DMS153 treated with DMSO at 0.1 percent for 48 hours (cell line): Measurements from ENCODE around the gene CYP11A1.
"Not testable (repeated sequence)": the region's sequence is repeated elsewhere in the genome, so short reads cannot be mapped to it uniquely, and the experiment has no call there.

Source experiments
- DNase-seq: peaks from one replicate; lab custom pipeline; 2025; ENCODE audit not compliant: unreplicated experiment; lab: John Stamatoyannopoulos, UW

Gene CYP11A1

GRCh38 chr15:74376226-74376625, 8.8 kb upstream of the CYP11A1 start:
- no peak for DNase-seq

- DNase-seq: peak; percentile 3
Measured at GRCh38 chr15:74375303-74375693, 7.9 kb upstream of the CYP11A1 start.

- DNase-seq: no peak
Measured at GRCh38 chr15:74374648-74375302, 7.3 kb upstream of the CYP11A1 start.

DNA sequence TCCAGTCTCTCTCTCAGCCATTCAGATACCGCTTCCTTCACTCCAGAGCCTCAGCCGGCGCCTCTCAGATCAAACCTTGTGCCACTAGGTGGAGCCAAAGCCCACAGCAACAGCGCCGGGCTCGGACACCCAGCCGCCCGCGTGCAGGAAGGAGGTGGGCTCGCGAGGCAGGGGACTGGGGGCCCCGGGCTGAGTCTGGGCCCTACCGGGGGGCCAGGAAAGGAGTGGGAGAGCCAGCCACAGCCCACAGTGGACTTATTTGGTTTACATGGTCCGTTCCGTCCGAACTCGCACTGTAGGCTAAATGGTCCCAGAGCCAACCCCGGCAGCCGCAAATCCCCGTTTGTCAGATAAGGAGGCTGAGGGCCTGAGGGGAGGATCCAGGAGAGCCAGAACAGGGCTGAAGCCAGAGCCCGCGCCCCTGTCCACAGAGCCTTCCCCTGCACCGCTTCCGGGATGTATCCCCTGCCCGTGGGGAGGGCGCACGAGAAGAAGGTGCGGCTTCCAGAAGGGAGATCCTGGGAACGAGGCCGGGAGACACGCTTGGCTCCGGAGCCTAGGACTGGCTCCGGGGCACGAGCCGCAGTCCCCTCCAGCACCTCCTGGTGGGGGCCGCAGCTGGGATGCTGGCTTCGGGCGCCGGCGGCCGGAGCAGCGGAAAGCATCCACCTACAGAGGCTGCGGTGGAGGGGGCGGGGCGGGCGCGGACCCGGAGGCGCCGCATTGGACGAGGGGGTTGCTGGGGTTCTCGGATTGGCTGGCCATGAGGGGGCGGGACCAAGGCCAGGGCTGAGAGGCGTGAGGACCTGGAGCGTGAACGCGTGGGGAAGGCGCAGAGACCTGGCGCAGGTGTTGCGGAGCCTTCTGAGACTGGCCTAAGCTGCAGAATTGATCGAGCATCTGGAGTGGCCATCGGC, 6.5 kb upstream of the CYP11A1 start:
- DNase-seq: peak; percentile 43

DNA sequence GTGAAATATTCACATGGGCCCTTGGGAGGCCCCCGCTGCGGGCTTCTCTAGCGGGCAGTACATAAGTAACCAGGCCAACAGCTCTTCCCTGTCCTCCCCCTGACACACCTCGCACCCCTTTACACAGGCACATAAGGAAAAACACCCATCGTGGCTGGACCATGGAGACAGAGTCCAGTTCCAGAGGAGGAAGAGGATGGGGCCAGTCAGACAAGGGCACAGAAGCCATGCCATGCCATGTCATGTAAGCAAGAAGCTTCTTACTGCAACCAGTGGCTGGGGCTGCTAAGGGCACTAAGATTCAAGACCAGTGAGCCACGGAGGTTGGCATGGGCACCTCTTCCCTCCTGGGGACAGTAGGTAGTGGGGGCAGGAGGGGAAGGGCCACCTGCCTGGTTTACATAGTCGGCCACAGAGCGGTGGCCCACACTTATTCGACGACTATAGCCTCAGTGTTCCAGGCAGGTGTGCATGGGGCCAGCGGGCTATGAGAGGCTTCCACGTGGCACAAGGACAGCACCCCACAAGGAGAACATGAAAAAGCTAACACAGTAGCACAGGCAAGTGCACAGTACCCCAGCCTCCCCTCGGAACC, 5.7 kb upstream of the CYP11A1 start:
- no peak for DNase-seq

- no peak for DNase-seq
Measured at GRCh38 chr15:74370471-74370870, 3.0 kb upstream of the CYP11A1 start.

GRCh38 chr15:74369756-74370155, 2.3 kb upstream of the CYP11A1 start:
- DNase-seq: no peak

DNA sequence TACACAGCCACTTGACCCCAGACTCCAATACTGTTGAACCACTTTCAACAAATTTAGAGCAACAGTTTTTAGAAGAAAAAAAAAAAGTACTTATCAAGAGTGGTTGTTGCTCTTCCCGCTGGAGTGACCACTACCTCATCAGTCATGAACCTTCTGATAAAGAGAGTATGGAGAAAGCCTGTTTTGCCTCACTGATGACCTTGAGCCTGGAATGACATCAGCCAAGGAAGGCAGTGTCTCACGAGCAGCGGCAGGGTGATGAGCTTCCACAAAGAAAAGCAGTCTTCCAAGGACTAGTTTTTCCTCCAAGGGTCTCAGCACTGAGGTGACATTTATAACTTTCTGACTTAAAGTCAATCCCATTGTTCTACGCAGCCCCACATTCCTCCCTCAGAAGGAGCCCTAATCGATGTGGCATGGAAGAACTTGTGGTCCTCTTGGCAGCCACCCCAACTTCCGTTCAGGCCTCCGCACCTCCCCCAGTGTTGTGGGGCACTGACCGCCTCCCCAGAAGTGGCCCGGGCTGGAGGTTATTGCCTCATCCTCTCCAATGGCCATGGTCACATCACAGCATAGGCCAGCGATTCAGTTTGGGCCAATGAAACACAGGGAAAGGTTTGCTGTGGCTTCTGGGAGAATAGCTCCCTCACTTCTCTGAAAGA, 1.8 kb upstream of the CYP11A1 start:
- no peak for DNase-seq

GRCh38 chr15:74368121-74368520, 675 bp upstream of the CYP11A1 start:
- no peak for DNase-seq

DNA sequence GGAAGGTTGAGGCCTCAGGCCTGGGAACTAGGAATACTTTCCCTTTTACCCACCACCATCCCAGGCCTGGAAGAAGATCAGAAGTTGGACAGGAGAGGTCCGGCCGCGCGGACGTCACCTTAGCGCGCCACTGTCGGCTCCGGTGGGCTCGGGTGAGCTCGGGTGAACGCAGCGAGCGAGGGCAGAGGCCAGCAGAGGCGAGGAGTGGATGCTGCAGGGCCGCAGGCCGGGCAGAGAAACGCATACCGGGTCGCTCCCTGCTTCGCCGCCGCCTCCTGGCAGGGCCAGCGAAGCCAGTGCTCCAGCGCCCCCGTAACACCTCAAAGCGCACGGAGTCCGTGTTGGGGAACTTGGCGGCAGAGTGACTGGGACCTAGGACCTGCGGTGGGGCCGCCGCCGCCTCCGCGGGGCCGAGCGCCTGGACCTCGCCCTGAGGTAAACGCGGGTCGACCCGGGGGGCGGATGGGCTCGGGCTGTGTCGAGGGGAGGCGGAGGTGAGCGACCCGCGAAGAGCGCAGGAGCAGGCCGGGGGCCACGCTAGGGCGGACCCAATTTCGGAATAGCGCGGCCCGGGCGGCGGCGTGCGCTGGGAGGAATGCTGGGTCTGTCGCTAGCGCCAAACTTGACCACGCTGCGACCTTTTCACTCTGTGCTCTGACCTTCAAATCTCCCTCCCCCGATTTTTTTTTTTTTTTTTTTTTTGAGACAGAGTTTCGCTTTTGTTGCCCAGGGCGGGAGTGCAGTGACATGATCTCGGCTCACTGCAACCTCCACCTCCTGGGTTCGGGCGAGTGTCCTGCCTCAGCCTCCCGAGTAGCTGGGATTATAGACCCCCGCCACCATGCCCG, 1.6 kb downstream of the CYP11A1 start:
- no peak for DNase-seq

DNA sequence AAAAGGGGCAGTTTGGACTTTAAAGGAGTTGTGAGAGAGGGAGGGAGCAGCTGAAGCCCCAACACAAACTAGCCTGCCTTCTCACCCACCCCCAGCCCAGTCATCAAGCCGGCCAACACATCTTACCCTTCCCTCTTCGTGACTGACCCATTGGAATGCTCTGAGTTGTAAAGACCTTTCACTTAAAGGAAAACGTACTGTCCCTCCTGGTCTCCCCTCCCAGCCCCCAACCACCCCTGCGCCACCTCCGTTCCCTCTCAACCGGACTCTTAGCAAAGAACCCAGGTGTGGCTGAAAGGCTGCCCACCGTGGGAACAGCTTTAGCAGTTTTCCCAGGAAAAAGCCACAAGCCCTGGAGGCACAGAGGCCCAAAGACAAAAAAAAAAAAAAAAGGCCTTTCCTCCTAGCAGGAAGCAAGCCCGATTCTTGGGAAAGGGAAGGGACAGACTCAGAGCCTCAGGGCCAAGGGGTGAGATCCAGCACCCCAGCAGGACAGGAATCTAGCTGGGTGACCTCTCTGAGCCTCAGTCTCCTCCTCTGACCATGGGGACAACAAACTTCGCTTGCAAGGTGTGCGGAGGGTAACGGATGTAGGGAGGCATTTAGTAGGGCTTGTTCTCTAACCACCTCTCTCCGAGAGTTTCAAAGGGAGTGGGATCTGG, 2.4 kb downstream of the CYP11A1 start:
- DNase-seq: no peak

DNA sequence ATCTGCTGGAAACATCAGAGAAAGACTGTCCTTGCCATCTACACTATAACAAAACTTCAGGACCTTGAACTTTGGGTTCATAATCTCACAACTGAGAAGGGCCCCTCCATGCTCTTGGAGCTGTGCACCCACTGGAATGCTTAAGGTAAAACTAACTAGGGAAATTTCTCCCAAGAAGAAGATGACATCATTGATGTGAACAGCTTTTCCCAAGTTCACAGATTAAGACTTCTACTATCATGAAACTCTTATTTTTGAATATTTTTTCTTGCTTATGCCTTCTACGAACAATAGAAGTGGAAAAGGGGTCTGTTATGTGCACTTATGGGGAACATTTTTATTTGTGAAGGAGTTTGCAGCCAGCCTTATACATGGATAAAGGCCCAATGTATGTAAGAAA, 5.0 kb downstream of the CYP11A1 start:
- no peak for DNase-seq

DNA sequence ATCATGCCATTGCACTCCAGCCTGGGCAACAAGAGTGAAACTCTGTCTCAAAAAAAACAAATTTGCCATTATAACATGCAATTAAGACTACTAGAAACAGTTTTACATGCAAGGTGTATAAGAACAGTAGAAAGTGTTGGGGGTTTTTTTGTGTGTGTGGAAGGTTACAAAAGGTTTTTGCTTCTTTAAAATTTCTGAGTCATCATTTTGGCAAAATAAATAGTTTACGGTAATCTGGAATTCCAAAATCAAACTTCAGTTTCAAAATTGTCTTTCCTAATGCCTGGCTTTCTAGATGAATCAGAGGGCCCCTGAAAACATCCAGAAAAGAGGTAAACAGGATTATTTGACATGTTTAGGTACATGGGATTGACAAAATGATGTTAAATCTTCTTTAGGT, 6.6 kb downstream of the CYP11A1 start:
- not testable (repeated sequence) for DNase-seq

GRCh38 chr15:74359376-74359775, 8.1 kb downstream of the CYP11A1 start:
- not testable (repeated sequence) for DNase-seq

DNA sequence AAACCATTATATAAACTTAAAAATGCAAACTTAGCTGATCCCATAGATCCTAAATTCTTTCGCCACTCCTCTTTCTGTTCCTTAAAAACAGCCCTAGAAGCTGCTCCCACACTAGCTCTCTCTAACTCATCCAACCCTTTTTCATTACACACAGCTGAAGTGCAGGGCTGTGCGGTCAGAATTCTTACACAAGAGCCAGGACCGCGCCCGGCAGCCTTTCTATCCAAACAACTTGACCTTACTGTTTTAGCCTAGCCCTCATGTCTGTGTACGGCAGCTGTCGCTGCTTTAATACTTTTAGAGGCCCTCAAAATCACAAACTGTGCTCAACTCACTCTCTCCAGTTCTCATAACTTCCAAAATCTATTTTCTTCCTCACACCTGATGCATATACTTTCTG, 9.9 kb downstream of the CYP11A1 start:
- not testable (repeated sequence) for DNase-seq

GRCh38 chr15:74356050-74356449, 11.4 kb downstream of the CYP11A1 start:
- DNase-seq: not testable (repeated sequence)

DNA sequence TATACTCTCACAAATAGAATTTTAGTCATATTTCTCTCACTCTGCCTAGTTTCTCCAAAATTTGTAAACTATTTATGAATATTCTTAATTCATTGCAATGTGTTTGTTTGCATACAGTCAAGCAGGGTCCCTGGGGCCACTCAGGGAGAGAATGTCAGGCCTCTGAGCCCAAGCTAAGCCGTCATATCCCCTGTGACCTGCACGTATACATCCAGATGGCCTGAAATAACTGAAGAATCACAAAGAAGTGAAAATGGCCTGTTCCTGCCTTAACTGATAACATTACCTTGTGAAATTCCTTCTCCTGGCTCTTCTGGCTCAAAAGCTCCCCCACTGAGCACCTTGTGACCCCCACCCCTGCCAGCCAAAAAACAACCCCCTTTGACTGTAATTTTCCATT, 13.5 kb downstream of the CYP11A1 start:
- not testable (repeated sequence) for DNase-seq

- DNase-seq: no peak
Measured at GRCh38 chr15:74352393-74352910, 15.0 kb downstream of the CYP11A1 start.

- no peak for DNase-seq
Measured at GRCh38 chr15:74351670-74352069, 15.8 kb downstream of the CYP11A1 start.
